Thoracic aorta (tissue), 2 donors: ENCODE results near the gene PLEK. TPM values are rescaled to one million over a fixed set of nuclear protein-coding genes. Genes with fewer than 3 reads are reported as not detected.
A peak's percentile ranks its signal among the peaks of the same experiment; 100 is the strongest.

Experiments used
- ATAC-seq: fragments of 150-250 bp; one replicate; pipeline ENCODE4 v1.8.0; 2017; ENCODE audit warnings: low read depth; ENCODE audit not compliant: insufficient number of reproducible peaks, low FRiP score
- DNase-seq: peaks from one replicate; pipeline ENCODE4 v3.0.0-alpha.2; 2020; ENCODE audit warnings: low spot score
- H3K27ac ChIP-seq, 2 donors: fragments of 200-600 bp; sonication (generic); 1 replicate in 1 of 2; 2 replicates in 1 of 2; pipeline ENCODE4 v1.5.1; 2016; ENCODE audit warnings: mild to moderate bottlenecking in 2 of 2, moderate library complexity in 2 of 2
- H3K27me3 ChIP-seq: fragments of 200-600 bp; sonication (generic); replicated peaks from 2 replicates; pipeline ENCODE4 v1.6.0; 2016; ENCODE audit warnings: mild to moderate bottlenecking; ENCODE audit not compliant: insufficient read depth
- H3K36me3 ChIP-seq: fragments of 200-600 bp; sonication (generic); one replicate; pipeline ENCODE4 v1.5.1; 2016
- H3K4me1 ChIP-seq, 2 donors: fragments of 200-600 bp; sonication (generic); 1 replicate in 1 of 2; 2 replicates in 1 of 2; pipeline versions ENCODE4 v1.5.1 to v1.6.0; 2016; ENCODE audit warnings: low read depth in 2 of 2, mild to moderate bottlenecking in 1 of 2; ENCODE audit not compliant: control insufficient read depth in 1 of 2
- H3K4me3 ChIP-seq: fragments of 200-600 bp; sonication (generic); 2 replicates; pipeline ENCODE4 v1.5.1; 2016; ENCODE audit warnings: mild to moderate bottlenecking
- H3K9me3 ChIP-seq: fragments of 200-600 bp; sonication (generic); 2 replicates; pipeline ENCODE4 v1.5.1; 2016
- CTCF ChIP-seq: fragments of 200-600 bp; sonication (generic); IDR thresholded peaks from one replicate; pipeline ENCODE4 v1.5.1; 2019; ENCODE audit warnings: antibody characterized with exemption
- total RNA-seq, 2 donors: library from RNA; depleted of rRNA; stranded (reverse); fragments of >200 nt; gene quantifications; one replicate each; pipeline versions ENCODE4 v1.1.0 to v1.2.3, GENCODE V29; 2016

The PLEK gene
- total RNA-seq: 10 to 100 TPM; 16.2 to 20.7 TPM

GRCh38 chr2:68365087-68365486 lies at the start of gene PLEK:
Gene PLEK, plus strand, starts transcription at chr2:68365282. Its CDS starts 70 bp downstream, at chr2:68365352.
- H3K9me3 ChIP-seq: no peaks in the 10 kb centered on the region
- no peak within 1 kb of the TSS for H3K27ac ChIP-seq
- DNase-seq: no peak
- peaks cover 0 to 7% of the 10 kb centered on the region in 2 donors for H3K4me1 ChIP-seq
- no peak for ATAC-seq
- no peaks in the 10 kb centered on the region for H3K27me3 ChIP-seq
- H3K36me3 ChIP-seq: no peaks in the 10 kb centered on the region
- peak within 1 kb of the TSS; percentile 40 for H3K4me3 ChIP-seq
- no peak for TF ChIP-seq CTCF

GRCh38 chr2:68316111-68316510 lies 49.0 kb upstream of the PLEK start:
- H3K4me3 ChIP-seq: no peak overlapping the region
- TF ChIP-seq CTCF: no peak
- H3K27ac ChIP-seq: no peak overlapping the region
- peaks cover 5% of the 10 kb centered on the region for H3K36me3 ChIP-seq
- no peaks in the 10 kb centered on the region for H3K9me3 ChIP-seq
- DNase-seq (no peak), ATAC-seq (no peak)
- H3K4me1 ChIP-seq: peaks cover 0 to 14% of the 10 kb centered on the region in 2 donors
- no peaks in the 10 kb centered on the region for H3K27me3 ChIP-seq

GRCh38 chr2:68317971-68318913 lies 46.8 kb upstream of the PLEK start:
- peak overlapping the region; percentile 92 for H3K4me3 ChIP-seq
- ATAC-seq: no peak
- H3K27ac ChIP-seq: peak overlapping the region; percentile 82 to 92
- H3K36me3 ChIP-seq: peaks cover 5% of the 10 kb centered on the region
- no peak for DNase-seq
- H3K27me3 ChIP-seq: no peaks in the 10 kb centered on the region
- H3K4me1 ChIP-seq: peaks cover 0 to 14% of the 10 kb centered on the region in 2 donors
- no peak for TF ChIP-seq CTCF
- no peaks in the 10 kb centered on the region for H3K9me3 ChIP-seq

GRCh38 chr2:68318914-68319397 lies 46.1 kb upstream of the PLEK start:
- Histone ChIP-seq H3K4me3 (peak overlapping the region; percentile 92), H3K27me3 (no peaks in the 10 kb centered on the region), H3K4me1 (peaks cover 0 to 14% of the 10 kb centered on the region in 2 donors), H3K27ac (peak overlapping the region; percentile 82 to 92), H3K36me3 (peaks cover 5% of the 10 kb centered on the region), H3K9me3 (no peaks in the 10 kb centered on the region)
- TF ChIP-seq CTCF: no peak
- DNase-seq (no peak), ATAC-seq (peak; percentile 51)

GRCh38 chr2:68319398-68320117 lies 45.5 kb upstream of the PLEK start, which contains the start of gene CNRIP1:
Gene CNRIP1, minus strand, starts transcription at chr2:68319949. Its CDS starts 549 bp downstream, at chr2:68319400.
- H3K4me1 ChIP-seq: peaks cover 0 to 14% of the 10 kb centered on the region in 2 donors
- TF ChIP-seq CTCF: no peak
- H3K27ac ChIP-seq: peak within 1 kb of the TSS; percentile 82 to 92
- no peaks in the 10 kb centered on the region for H3K27me3 ChIP-seq
- DNase-seq: peak; percentile 34
- H3K4me3 ChIP-seq: peak within 1 kb of the TSS; percentile 92
- ATAC-seq: peak; percentile 66
- no peaks in the 10 kb centered on the region for H3K9me3 ChIP-seq
- H3K36me3 ChIP-seq: peaks cover 5% of the 10 kb centered on the region
